NT2/D1 (cell line): ENCODE data around the gene DCLK1.
A peak's percentile ranks its signal among the peaks of the same experiment; 100 is the strongest.

Experiments used
- DNase-seq: peaks from one replicate; pipeline ENCODE4 v3.0.0-alpha.2; 2011; ENCODE audit warnings: low read depth, low spot score
- H3K27me3 ChIP-seq: 2 replicates; pipeline ENCODE4 v1.6.0; 2011; ENCODE audit warnings: mild to moderate bottlenecking; ENCODE audit not compliant: insufficient read length, insufficient read depth
- H3K36me3 ChIP-seq: 2 replicates; pipeline ENCODE4 v1.6.1; 2011; ENCODE audit warnings: mild to moderate bottlenecking, low read length, mixed read lengths; ENCODE audit not compliant: insufficient read depth, insufficient read length
- H3K4me1 ChIP-seq: 2 replicates; pipeline ENCODE4 v1.5.1; 2011; ENCODE audit not compliant: insufficient read depth, insufficient read length
- H3K4me3 ChIP-seq: 2 replicates; pipeline ENCODE4 v1.5.1; 2011; ENCODE audit warnings: low read depth; ENCODE audit not compliant: insufficient read length
- H3K9ac ChIP-seq: 2 replicates; pipeline ENCODE4 v1.6.0; 2011; ENCODE audit warnings: low read depth; ENCODE audit not compliant: insufficient read length
- H3K9me3 ChIP-seq: 2 replicates; pipeline ENCODE4 v1.5.1; 2011; ENCODE audit warnings: mild to moderate bottlenecking, low read length; ENCODE audit not compliant: insufficient read depth
- SUZ12 ChIP-seq: IDR thresholded peaks from 2 replicates; pipeline ENCODE4 v1.6.1; 2011; ENCODE audit not compliant: insufficient read length, insufficient read depth; ENCODE audit errors: extremely low read depth
- YY1 ChIP-seq: IDR thresholded peaks from 2 replicates; pipeline ENCODE4 v1.6.1; 2011; ENCODE audit not compliant: insufficient read length, insufficient read depth
- ZNF274 ChIP-seq: IDR thresholded peaks from 2 replicates; pipeline ENCODE4 v1.6.1; 2011; ENCODE audit warnings: mild to moderate bottlenecking, low read depth, low read length

Gene DCLK1

DNA sequence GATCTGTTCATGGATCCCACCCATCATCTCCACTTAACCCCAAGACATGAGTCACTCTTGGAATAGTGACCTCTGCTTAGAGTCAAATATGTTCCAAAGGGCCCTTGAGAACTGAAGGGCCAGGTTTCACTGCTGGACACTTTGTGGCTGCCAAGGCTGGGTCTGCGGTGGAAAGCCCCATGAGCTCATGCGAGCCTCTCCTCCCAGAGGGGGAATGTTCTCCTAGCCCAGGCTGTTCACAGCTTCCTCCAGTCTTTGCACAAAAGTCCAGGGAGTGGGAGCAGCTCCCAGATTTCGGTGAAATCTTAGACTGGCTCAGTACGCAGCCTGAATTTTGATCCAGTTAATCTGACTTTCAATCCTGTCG is 732 bp upstream of the DCLK1 start:
- peak overlapping the region; percentile 36 for H3K4me3 ChIP-seq
- no peak for DNase-seq
- H3K4me1 ChIP-seq: no peaks in the 10 kb centered on the region
- peaks cover 52% of the 10 kb centered on the region for H3K27me3 ChIP-seq
- TF ChIP-seq ZNF274: no peak
- TF ChIP-seq YY1: no peak
- no peak for TF ChIP-seq SUZ12
- H3K9me3 ChIP-seq: no peaks in the 10 kb centered on the region
- peak overlapping the region; percentile 10 for H3K9ac ChIP-seq
- H3K36me3 ChIP-seq: no peaks in the 10 kb centered on the region

DNA sequence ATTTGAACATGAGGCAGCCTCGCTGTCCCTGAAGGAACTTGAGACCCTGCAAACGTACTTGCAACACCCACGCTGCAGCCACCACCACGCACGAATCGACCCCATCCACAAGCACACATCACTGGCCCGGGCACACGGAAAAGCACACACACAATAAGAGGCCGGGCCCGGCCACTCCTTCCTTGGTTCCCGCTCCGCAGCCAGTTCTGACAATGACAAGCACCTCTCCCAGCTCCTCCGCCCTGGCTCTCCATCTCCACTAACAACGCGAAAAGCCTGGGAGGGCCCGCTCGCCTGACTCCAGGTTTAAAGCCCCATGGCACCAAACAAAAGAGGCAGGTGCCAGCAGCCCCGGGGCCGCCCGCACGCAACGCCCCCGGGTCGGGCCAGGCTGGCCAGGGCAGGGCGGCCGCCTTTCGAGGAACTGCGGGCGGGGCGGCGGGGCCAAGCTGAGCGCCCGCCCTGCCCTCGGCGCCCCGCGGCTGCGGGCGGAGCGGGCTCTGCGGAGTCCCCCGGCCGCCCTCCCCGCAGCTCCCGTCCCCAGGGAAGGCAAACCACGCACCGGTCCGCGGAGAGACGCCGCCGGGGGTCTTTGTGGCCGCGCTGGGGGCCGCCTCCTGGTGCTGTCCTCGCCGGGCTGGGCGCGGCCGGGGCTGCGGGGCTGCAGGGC is 495 bp downstream of the DCLK1 start:
- no peaks in the 10 kb centered on the region for H3K9me3 ChIP-seq
- peaks cover 56% of the 10 kb centered on the region for H3K27me3 ChIP-seq
- peak overlapping the region; percentile 46 for H3K9ac ChIP-seq
- peak overlapping the region; percentile 36 for H3K4me3 ChIP-seq
- TF ChIP-seq SUZ12: no peak
- TF ChIP-seq YY1: no peak
- TF ChIP-seq ZNF274: no peak
- no peak for DNase-seq
- no peaks in the 10 kb centered on the region for H3K36me3 ChIP-seq
- no peaks in the 10 kb centered on the region for H3K4me1 ChIP-seq

DNA sequence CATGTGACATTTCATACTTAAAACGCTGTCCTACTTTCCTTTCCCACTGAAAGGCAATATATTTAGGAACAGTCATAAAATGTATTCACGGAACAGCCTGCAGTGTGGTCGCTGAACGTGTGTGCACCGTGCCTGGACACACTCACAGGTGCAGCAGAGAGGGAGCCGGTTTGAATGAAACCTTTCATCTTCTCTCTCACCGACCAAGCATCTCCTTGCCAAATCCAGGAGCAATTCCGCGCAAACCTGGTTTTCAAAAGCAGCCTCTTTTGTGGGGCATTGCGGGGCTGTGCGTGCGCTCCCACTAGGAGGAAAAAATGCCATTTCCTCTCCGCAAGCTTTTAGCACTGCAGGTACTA is 1.0 kb downstream of the DCLK1 start:
- H3K9me3 ChIP-seq: no peaks in the 10 kb centered on the region
- DNase-seq: no peak
- no peaks in the 10 kb centered on the region for H3K36me3 ChIP-seq
- H3K4me3 ChIP-seq: peak overlapping the region; percentile 36
- TF ChIP-seq YY1: no peak
- TF ChIP-seq ZNF274: no peak
- no peak for TF ChIP-seq SUZ12
- H3K9ac ChIP-seq: peak overlapping the region; percentile 46
- peaks cover 56% of the 10 kb centered on the region for H3K27me3 ChIP-seq
- H3K4me1 ChIP-seq: no peaks in the 10 kb centered on the region

DNA sequence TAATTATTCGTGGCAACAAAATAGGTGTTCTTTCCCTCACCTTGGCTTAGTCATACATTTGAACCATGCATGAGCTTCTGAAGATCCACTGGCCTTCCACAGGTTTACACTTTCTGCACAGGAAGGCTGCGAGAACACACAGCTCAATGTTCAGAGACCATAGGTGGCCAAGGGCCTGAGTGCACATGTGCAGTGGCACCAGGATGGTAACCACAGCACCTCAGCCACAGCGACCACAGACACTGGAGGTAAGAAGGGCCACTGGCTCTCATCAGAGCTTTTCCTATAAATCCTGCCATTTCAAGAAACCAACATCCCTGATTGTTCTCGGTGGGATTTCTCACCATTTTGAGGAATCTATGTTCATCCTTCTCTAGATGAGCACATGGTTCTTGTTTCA is 1.6 kb downstream of the DCLK1 start:
- no peak for DNase-seq
- no peaks in the 10 kb centered on the region for H3K4me1 ChIP-seq
- H3K9ac ChIP-seq: no peak overlapping the region
- no peak overlapping the region for H3K4me3 ChIP-seq
- H3K27me3 ChIP-seq: peaks cover 56% of the 10 kb centered on the region
- H3K36me3 ChIP-seq: no peaks in the 10 kb centered on the region
- TF ChIP-seq YY1 (no peak), ZNF274 (no peak), SUZ12 (no peak)
- no peaks in the 10 kb centered on the region for H3K9me3 ChIP-seq

DNA sequence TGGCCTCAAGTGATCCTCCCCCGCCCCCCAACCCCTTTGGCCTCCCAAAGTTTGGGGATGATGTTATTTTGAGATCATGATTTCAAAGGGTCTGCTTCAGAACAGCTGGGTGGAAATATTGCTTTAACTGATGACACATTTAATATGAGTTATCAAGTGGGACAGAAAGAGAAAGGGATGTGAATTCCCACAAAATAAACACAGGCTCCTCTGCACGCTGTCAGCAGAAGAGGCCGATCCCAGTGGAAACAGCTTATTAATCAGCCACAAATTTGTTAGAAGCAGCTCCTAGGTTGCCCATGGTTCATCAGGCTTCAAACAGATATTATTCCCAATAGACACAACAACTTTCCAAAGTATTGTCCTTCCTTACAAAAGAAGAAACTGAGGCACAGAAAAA is 4.7 kb downstream of the DCLK1 start:
- peaks cover 43% of the 10 kb centered on the region for H3K27me3 ChIP-seq
- H3K4me1 ChIP-seq: no peaks in the 10 kb centered on the region
- H3K4me3 ChIP-seq: no peak overlapping the region
- no peak for TF ChIP-seq ZNF274
- H3K9me3 ChIP-seq: no peaks in the 10 kb centered on the region
- no peak for DNase-seq
- no peaks in the 10 kb centered on the region for H3K36me3 ChIP-seq
- H3K9ac ChIP-seq: no peak overlapping the region

DNA sequence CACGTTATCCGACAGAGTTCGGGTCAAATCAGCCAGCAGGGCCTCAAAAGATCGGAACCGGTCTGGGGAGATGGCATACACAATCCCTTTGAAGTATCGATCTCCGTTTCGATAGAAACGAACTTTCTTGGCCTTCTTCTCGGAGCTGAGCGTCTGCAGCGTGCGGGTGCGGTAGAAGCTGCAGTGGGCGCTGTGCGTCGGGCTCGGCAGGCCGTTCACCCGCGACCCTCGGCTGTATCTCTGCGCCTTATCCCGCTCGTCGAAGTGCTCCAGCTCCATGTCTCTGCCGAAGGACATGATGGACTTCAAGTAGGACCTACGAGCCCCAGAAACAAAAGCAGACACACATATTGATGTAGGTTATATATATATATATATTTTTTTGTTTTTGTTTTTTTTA is 5.3 kb downstream of the DCLK1 start:
- no peak for DNase-seq
- H3K9ac ChIP-seq: no peak overlapping the region
- H3K27me3 ChIP-seq: peaks cover 40% of the 10 kb centered on the region
- H3K4me1 ChIP-seq: no peaks in the 10 kb centered on the region
- no peak overlapping the region for H3K4me3 ChIP-seq
- TF ChIP-seq ZNF274: no peak
- TF ChIP-seq SUZ12: no peak
- no peak for TF ChIP-seq YY1
- no peaks in the 10 kb centered on the region for H3K36me3 ChIP-seq
- no peaks in the 10 kb centered on the region for H3K9me3 ChIP-seq

DNA sequence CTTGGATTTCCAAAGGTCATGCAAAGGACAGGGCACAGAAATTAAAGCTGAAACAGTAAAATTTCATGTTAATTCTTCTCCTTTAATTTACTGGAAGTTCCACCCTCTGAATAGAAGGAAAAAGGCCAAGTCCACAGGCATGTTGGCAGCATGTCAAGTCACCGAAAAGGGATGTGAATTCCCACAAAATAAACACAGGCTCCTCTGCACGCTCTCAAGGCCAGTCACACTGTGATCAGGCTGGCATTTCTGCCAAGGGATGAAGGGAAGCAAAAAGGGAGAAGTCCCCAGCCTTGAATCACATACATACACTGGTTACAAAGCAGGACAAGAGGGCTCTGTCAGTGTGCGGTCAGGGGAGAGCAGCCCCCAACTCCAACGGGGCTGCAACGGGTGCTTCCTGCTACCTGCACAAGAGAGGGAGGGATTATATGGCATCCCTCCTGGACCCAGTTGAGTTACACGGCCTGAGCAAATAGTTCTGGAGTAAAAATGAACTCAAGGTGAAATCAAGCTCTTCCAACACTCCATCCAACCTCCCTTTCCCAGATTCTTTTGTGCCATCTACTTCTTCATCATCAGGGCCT is 6.9 kb downstream of the DCLK1 start:
- Histone ChIP-seq H3K4me1 (no peaks in the 10 kb centered on the region), H3K9ac (no peak overlapping the region), H3K4me3 (no peak overlapping the region), H3K9me3 (no peaks in the 10 kb centered on the region), H3K27me3 (peaks cover 26% of the 10 kb centered on the region), H3K36me3 (no peaks in the 10 kb centered on the region)
- TF ChIP-seq SUZ12 (no peak), YY1 (no peak), ZNF274 (no peak)
- DNase-seq: no peak

DNA sequence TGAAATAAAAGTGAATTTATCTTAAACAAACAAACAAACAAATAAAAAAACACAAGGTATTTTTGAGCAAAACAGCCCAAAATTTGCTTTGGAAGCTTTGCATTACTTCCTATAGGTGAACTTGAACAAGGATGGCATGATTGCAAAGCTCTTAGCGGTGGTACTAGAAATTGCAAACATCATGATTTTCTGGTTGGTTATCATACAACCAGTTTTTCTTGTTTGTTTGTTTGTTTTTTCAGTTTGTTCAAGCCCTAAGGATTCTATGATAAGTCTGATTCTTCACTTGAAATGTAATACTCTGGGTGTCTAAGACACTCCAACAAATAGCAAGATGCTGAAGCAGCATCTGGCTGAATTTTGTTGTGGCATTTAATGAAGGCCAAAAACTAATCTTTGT is 15.9 kb downstream of the DCLK1 start:
- Histone ChIP-seq H3K27me3 (no peaks in the 10 kb centered on the region), H3K4me3 (no peak overlapping the region), H3K9ac (no peak overlapping the region), H3K36me3 (no peaks in the 10 kb centered on the region), H3K4me1 (no peaks in the 10 kb centered on the region), H3K9me3 (no peaks in the 10 kb centered on the region)
- TF ChIP-seq ZNF274 (no peak), YY1 (no peak), SUZ12 (no peak)
- DNase-seq: no peak
